ENCODE data around the gene TJP2.
"Not testable (repeated sequence)": the region's sequence is repeated elsewhere in the genome, so short reads cannot be mapped to it uniquely, and the experiment has no call there.

TJP2 gene

DNA sequence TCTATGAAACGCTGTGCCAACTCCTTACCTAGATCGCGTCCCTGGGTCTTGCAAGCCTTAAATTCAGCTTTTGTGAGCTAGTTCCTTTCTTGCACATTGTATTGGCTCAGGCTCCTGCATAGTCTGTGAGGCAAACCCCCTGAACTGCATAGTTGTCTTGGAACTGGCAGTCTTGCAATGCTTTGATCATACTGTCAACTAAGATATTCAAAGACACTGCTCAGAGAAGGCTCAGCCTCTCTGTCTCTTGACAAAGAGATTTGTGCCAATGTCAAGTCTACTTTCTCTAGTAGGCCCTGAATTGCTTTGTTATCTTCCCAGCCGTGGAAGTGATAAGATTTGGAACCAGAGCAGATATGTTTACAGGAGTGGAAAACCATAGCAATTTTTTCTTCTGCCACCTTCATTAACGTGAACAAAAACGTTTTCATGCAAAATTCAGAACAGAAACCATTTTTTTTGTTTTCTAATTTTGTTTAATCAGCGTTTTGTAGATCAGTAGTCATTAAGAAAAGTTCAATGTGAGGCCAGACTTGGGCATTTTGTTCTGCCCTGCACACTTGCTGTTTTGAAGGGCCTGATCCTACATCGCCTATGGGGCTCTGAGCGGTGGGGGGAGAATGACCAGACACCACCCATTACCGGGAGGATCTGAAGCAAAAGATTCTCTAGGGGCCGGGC is 123.4 kb downstream of the TJP2 start:
- DNase-seq = no peak

DNA sequence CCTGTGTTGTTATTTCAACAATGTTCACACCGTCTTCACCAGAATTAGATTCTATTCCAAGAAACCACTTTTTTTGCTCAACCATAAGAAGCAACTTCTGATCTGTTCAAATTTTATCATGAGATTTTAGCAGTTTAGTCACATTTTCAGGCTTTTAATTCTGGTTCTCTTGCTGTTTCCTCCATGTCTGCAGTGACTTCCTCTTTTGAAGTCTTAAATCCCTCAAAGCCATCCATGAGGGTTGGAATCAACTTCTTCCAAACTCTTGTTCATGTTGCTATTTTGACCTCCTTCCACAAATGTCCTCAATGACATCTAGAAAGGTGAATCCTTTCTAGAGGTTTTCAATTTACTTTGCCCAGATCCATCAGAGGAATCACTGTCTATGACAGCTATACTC is 125.2 kb downstream of the TJP2 start:
- DNase-seq = no peak

DNA sequence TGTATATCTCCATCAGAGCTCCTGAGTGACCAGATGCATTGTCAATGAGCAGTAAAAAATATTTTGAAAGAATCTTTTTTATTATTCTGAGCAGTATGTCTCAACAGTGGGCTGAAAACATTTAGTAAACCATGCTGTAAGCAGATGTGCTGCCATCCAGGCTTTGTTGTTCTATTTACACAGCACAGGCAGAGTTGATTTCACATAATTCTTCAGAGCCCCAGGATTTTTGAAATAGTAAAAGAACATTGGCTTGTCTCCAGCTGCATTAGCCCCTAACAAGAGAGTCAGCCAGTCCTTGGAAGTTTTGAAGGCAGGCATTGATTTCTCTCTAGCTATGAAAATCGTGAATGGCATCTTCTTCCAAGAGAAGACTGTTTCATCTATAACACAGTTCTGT is 125.7 kb downstream of the TJP2 start:
- no peak for DNase-seq

DNA sequence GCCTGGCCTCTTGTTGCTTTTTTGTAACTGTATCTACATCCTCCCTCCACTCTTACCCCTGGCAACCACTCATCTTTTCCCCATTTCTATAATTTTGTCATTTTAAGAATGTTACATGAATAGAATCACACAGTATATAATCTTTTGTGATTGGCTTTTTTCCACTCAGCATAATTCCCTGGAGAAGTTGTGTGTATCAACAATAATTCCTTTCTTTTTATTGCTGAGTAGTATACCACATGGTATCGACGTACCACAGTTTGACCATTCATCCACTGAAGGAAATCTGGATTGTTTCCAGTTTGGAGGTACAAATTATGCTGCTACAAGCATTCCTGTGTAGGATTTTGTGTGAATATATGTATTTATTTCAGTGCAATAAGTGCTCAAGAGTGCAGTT is 129.3 kb downstream of the TJP2 start:
- no peak for DNase-seq

DNA sequence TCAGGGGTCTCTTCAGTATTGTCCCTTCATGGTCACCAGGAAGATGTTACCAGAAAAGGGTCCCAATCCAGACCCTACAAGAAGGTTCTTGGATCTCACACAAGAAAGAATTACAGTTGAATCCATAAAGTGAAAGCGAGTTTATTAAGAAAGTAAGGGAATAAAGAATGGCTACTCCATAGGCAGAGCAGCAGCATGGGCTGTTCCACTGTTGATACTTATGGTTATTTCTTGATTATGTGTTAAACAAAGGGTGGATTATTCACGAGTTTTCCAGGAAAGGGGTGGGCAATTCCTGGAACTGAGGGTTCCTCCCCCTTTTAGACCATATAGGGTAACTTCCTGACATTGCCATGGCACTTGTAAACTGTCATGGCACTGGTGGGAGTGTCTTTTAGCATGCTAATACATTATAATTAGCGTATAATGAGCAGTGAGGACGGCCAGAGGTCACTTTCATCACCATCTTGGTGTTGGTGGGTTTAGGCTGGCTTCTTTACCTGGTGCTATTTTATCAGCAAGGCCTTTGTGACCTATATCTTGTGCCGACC is 132.9 kb downstream of the TJP2 start:
- DNase-seq = not testable (repeated sequence)

DNA sequence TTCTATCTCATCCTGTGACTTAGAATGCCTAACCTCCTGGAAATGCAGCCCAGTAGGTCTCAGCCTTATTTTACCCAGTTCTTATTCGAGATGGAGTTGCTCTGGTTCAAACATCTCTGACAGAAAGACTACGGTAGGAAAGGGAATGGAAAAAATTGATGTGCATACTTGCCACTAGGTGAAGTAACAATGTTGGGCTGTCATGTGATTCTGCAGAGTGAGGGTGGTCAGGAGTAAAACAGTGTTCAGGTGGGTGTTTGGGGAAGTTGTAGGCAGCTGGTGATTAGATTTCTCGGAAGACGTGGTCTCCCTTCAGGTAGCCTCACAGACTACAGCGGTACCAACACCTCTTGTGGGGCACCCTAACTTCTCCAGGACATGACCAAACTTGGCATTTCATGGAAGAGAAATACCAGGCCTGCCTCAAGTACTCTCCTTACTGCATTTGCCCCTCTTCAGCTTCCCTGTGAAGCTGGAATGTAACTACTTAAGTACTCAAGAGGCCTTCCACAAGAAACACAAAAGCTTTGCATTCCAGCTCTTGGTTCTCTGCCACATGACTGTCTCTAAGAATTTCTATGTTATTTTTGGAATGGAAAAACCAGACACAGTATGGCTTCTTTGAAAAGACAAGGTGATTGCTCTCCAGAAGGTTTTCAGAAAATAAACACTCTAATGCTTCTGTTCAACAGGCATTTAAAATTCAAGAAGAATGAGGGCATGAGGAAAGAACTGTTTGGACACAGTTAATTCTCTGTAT is 133.5 kb downstream of the TJP2 start:
- no peak for DNase-seq

DNA sequence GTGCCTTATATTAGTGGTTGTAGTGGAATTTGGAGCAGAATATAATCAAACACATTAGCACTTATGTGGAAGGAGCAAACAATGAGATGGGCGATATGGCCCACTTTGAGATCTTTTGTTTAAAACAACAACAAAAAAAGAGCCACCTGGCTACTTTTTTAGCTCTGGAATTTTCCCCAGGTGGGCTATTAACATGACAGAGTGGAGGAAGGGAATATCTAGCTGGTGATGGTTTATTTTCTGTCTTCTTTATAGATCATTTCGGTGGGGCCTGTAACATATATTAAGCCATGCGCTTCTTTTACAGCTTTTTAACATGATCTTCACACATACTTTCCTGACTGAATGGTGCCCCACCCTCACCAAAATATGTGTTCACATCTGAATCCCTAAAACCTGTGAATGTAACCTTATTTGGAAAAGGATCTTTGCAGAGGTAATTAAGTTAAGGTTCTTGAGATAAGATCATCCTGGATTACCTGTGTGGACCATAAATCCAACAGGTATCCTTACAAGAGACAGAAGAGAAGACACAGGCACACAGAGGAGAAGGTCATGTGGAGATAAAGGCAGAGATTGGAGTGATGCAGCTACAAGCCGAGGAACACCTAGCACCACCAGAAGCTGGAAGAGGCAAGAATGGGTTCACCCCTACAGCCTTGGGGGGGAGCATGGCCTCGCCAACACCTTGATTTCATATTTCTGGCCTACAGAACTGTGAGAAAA is 134.3 kb downstream of the TJP2 start:
- no peak for DNase-seq

DNA sequence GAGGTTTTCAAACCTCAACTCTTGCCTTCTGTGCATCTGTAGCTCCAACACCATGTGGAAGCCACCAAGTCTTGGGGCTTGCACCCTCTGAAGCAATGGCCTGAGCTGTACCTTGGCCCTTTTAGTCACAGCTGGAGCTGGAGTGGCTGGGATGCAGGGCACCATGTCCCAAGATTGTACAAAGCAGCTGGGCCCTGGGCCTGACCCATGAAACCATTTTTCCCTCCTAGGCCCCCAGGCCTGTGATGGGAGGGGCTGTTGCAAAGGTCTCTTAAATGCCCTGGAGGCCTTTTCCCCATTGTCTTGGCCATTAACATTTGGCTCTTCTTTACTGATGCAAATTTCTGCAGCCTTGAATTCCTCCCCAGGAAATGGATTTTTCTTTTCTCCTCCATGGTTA is 139.1 kb downstream of the TJP2 start:
- DNase-seq = no peak

DNA sequence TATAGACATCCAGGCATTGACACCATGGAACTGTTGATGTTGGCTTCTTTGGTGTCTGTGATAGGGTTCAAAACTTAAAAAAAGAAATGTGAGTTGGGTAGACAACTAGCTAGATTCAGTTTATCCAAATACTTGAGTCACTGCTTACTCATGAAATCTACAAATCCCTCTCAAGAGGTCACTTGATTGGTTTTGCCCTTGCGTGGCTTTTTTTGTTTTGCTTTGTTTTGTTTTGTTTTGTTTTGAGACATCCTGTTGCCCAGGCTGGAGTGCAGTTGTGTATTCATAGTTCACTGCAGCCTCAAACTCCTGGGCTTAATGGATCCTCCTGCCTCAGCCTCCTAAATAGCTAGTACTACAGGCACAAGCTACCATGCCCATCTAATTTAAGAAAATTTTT is 140.5 kb downstream of the TJP2 start:
- DNase-seq = no peak

DNA sequence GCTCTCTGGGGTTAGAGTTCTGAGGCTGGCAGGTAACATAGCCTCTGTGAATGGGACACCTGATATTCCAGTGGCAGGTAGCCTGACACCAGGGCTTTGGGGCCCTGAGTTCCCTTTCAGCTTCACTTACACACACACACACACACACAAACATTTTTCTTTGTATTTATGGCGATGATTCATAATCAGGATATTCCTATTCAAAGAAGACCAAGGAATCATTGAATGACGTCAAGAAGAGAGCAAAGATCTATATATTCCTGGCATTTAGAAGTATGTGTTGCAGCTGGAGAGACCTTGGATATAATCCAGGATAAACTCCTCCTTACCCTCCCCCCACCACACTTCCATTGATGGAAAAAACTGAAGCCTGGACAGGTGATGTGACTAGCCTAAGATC is 143.0 kb downstream of the TJP2 start:
- DNase-seq = no peak

DNA sequence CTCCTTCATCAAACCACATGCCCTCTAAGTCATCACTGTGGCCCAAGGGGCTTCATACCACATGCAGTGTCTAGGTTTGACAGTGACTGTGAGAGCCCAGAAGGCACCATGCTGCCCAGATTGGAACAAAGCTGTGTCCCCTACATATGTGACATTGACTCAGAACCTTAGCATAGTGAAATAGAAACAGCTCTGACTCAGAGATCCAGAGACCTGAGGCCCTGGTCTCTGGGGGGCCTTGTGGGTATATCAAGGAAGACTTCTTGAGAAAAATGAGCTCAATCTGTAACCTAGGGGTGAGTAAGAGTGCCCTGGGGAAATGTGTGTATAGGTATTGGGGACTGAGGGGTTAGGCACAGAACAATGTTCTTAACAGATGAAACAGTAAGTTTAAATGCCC is 143.8 kb downstream of the TJP2 start:
- no peak for DNase-seq

DNA sequence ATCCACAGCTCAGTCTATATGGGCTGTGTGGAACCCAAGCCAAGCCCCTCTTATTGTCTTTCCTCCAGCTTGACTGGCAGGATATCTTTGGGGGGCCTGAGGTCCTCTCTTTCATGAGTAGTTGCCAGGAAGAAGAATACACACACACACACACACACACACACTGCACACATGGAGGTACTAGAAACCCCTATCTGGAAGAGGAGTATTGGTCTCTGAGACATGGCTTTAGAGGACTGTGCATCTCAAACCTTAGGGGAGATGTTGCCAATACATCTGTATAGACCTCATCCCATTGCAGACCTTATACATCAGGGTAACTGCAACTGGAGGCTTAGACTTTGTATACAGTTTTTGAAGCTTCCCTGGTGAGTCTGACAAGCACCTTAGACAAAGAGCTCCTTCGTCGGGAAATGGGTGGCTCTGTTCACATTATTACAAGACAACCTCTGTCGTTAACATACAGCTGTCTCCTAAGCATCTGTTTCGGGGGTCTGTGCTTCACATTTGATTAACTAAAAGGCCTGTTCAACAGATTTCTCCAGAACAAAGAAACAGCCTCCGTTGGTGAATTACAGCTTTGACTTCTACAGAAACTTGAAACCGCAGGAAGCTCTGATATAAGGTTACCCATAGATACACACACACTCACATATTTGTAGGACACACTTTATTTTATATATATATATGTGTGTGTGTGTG is 145.4 kb downstream of the TJP2 start:
- no peak for DNase-seq

DNA sequence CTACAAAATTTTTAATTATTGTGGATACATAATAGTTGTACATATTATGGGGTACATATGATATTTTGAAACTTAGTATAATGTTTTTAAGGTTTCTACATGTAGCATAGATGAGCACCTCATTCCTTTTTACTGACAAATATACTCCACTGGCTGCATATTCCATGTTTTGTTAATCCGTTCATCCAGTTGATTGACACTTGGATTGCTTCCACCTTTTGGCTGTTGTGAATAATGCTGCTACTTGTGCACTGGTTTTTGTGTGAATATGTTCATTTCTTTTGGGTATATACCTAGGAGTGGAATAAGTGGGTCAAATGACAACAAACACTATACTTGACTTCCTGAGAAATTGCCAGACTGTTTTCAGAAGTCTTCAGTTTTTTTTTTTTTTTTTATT is 148.2 kb downstream of the TJP2 start:
- DNase-seq = no peak

DNA sequence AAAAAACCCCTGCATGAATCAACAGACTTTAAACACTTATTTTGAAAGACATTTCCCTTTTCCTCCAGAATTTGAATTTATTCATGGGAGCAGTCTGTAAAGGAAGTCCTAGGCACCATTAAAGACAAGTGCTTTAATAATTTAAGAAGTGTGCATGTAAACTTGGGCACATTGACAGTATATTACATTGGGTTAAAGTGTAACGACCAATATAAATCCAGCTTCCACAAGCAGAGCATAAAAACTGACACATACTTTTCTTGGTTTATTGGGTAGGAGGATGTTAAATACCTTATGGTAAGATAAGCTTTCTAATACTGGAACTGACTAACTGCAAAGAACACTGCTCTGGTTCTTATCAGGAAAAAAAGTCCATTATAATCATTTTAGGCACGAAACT is 149.8 kb downstream of the TJP2 start:
- DNase-seq = no peak

All from T-helper 9 cell (primary cell).